Left ventricle myocardium superior (tissue), 1 donor: ENCODE measurements around the gene DNAJC2. TPM values are rescaled to one million over a fixed set of nuclear protein-coding genes. Genes with fewer than 3 reads are reported as not detected.

Source experiments
- ATAC-seq: fragments of 200-7000 bp; cut with Tn5 transposase; one replicate; pipeline ENCODE4 v1.9.1; 2020; ENCODE audit warnings: mild to moderate bottlenecking, moderate library complexity
- DNase-seq: peaks from one replicate; pipeline ENCODE4 v3.0.0-alpha.2; 2020
- intact Hi-C: fragments of 100-400 bp; cut with micrococcal nuclease; formaldehyde crosslinking; loops from one replicate; pipeline ENCODE4 v1.11.0; 2022
- long read RNA-seq: library from polyadenylated mRNA; unstranded; transcript quantifications from one replicate; pipeline ENCODE4 v2.0.0, GENCODE V29; 2021
- total RNA-seq: library from RNA; stranded (reverse); fragmentation: NEBNext Ultra II Directional; extraction: Animal tissue kit (Norgen Biotek cat#: 25700); gene quantifications from one replicate; pipeline ENCODE4 v1.2.1, GENCODE V29; 2021
- donor health status: DM: no; HTN: yes; CAD: no; lungs with severe emphysema.

DNAJC2 gene
- 13.9 TPM for total RNA-seq
- long read RNA-seq, transcript DNAJC2-203 (17 exons, 2,167 nt) = major isoform, 10 of 24 reads
- long read RNA-seq, partial matches to known transcripts = 11 of 24 reads
- long read RNA-seq, other reads (novel, unspliced or antisense) = 3 of 24 reads

GRCh38 chr7:103344453-103345149, at the start of gene DNAJC2:
DNAJC2 (minus strand) TSS chr7:103344767; CDS start chr7:103344622, 145 bp downstream.
- intact Hi-C loops = no loop called here
- ATAC-seq (peak; percentile 94), DNase-seq (peak; percentile 87)

GRCh38 chr7:103391976-103392375, 47.4 kb upstream of the DNAJC2 start:
- no peak for DNase-seq
- intact Hi-C loops = no loop called here
- no peak for ATAC-seq

- DNase-seq (no peak), ATAC-seq (no peak)
- intact Hi-C loops = no loop called here
Observed at GRCh38 chr7:103391150-103391549, 46.6 kb upstream of the DNAJC2 start.

- ATAC-seq (no peak), DNase-seq (no peak)
- intact Hi-C loops = no loop called here
Observed at GRCh38 chr7:103389263-103389662, 44.7 kb upstream of the DNAJC2 start.

GRCh38 chr7:103388469-103389140, 44.0 kb upstream of the DNAJC2 start:
- DNase-seq = no peak
- intact Hi-C loops = no loop called here
- ATAC-seq = no peak

- ATAC-seq = no peak
- DNase-seq = no peak
- intact Hi-C loops = no loop called here
Observed at GRCh38 chr7:103387242-103387641, 42.7 kb upstream of the DNAJC2 start.

GRCh38 chr7:103382032-103382402, 37.5 kb upstream of the DNAJC2 start:
- intact Hi-C loops = no loop called here
- ATAC-seq (no peak), DNase-seq (no peak)

GRCh38 chr7:103381280-103382031, 36.9 kb upstream of the DNAJC2 start:
- intact Hi-C loops = no loop called here
- ATAC-seq (no peak), DNase-seq (no peak)

GRCh38 chr7:103380395-103381191, 36.0 kb upstream of the DNAJC2 start:
- ATAC-seq (no peak), DNase-seq (no peak)
- intact Hi-C loops = no loop called here

GRCh38 chr7:103379270-103379975, 34.9 kb upstream of the DNAJC2 start:
- DNase-seq (no peak), ATAC-seq (no peak)
- intact Hi-C loops = no loop called here

GRCh38 chr7:103373866-103374643, 29.5 kb upstream of the DNAJC2 start:
- no peak for ATAC-seq

GRCh38 chr7:103369432-103369831, 24.9 kb upstream of the DNAJC2 start:
- DNase-seq (no peak), ATAC-seq (no peak)
- intact Hi-C loops = no loop called here

More at GRCh38 chr7:103373866-103374643, 29.5 kb upstream of the DNAJC2 start:
- intact Hi-C loops = no loop called here
- DNase-seq = no peak

GRCh38 chr7:103349805-103350204, 5.2 kb upstream of the DNAJC2 start:
- DNase-seq (no peak), ATAC-seq (no peak)
- intact Hi-C loops = no loop called here

- intact Hi-C loops = no loop called here
- DNase-seq (no peak), ATAC-seq (no peak)
Observed at GRCh38 chr7:103348959-103349358, 4.4 kb upstream of the DNAJC2 start.

GRCh38 chr7:103348452-103348851, 3.9 kb upstream of the DNAJC2 start:
- intact Hi-C loops = no loop called here
- no peak for DNase-seq
- no peak for ATAC-seq

- ATAC-seq = peak; percentile 85
- intact Hi-C loops = no loop called here
- peak; percentile 65 for DNase-seq
Observed at GRCh38 chr7:103347507-103348267, 3.1 kb upstream of the DNAJC2 start, which contains the start of gene PSMC2. PSMC2 (plus strand) TSS chr7:103347643; CDS start chr7:103347712, 69 bp downstream.

- no peak for ATAC-seq
- no peak for DNase-seq
- intact Hi-C loops = no loop called here
Observed at GRCh38 chr7:103346396-103346795, 1.8 kb upstream of the DNAJC2 start.
